ENCODE measurements around the gene KRT4. TPM values are rescaled to one million over a fixed set of nuclear protein-coding genes. Genes with fewer than 3 reads are reported as not detected.

KRT4 gene
- polyA plus RNA-seq, 2 of the 4 experiments (the other 2 are of a cell fraction): 2.1 to 12.8 TPM

GRCh38 chr12:52771505-52771904 is 42.4 kb downstream of the KRT4 start:
- FAIRE-seq: no peak

DNA sequence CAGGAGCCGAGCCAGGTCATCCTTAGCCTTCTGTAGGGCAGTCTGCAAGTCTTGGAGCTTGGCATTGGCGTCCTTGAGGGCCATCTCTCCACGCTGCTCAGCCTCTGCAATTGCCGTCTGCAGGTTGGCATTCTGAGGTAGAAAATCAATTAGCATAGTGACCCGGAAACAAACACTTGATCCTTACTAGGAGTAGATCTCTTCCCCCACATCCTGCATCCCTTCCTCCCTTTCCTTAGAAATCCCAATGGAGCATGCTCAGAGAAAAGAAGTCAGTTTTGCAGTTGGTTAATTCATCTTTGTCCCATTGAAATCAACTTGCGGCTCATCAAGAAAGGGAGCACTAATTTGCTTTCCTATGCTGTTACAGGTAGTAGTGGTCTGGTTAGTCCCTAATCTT is 42.8 kb downstream of the KRT4 start:
- H3K4me3 ChIP-seq: no peak overlapping the region
- WGBS (ENCODE audit: missing lambda C conversion rate): 65% methylated on average over 6 of the region's 6 CpGs
- ATAC-seq: no peak
- H3K9me3 ChIP-seq: no peaks in the 10 kb centered on the region
- FAIRE-seq: no peak
- H3K27ac ChIP-seq: no peak overlapping the region
- H3K4me1 ChIP-seq: no peaks in the 10 kb centered on the region
- POLR2A ChIA-PET: no interaction called here
- no peak overlapping the region for H3K4me2 ChIP-seq
- DNase-seq (ENCODE audit: low read depth in 1 of 2, low spot score in 1 of 2): no peak
- TF ChIP-seq NPAS2 (CRISPR knock-in tag; IDR thresholded peaks at IDR 0.05; ENCODE audit: borderline replicate concordance) (no peak), ESRRA (IDR thresholded peaks at IDR 0.05; ENCODE audit: borderline replicate concordance, low read length) (no peak), RFX5 (IDR thresholded peaks at IDR 0.05) (no peak), EP300 (IDR thresholded peaks at IDR 0.05) (no peak), JUN (IDR thresholded peaks at IDR 0.05) (no peak), ATOH8 (CRISPR knock-in tag; IDR thresholded peaks at IDR 0.05; ENCODE audit: low read depth) (no peak), EHMT2 (IDR thresholded peaks at IDR 0.05; ENCODE audit: low read depth) (no peak), ZNF302 (CRISPR knock-in tag; IDR thresholded peaks at IDR 0.05) (no peak), TFCP2L1 (CRISPR knock-in tag; IDR thresholded peaks at IDR 0.05) (no peak), HEYL (CRISPR knock-in tag; IDR thresholded peaks at IDR 0.05) (no peak), CHD4 (IDR thresholded peaks at IDR 0.05; ENCODE audit: borderline replicate concordance) (no peak), CBX8 (IDR thresholded peaks at IDR 0.05) (no peak)
- CTCF ChIA-PET: interaction anchor here (0.6 to 2.0 kb wide), 4 partner anchors 9 to 552 kb away, joined by 3 to 13 read pairs (median 4); no protein-coding TSS in a partner anchor

More at GRCh38 chr12:52771505-52771904, 42.4 kb downstream of the KRT4 start:
- Histone ChIP-seq H3K27ac (no peak overlapping the region), H3K9me3 (no peaks in the 10 kb centered on the region), H3K4me3 (no peak overlapping the region), H3K4me2 (no peak overlapping the region), H3K4me1 (no peaks in the 10 kb centered on the region)
- ATAC-seq (no peak), DNase-seq (ENCODE audit: low read depth in 1 of 2, low spot score in 1 of 2) (no peak)
- ChIA-PET CTCF (interaction anchor here (0.6 to 1.4 kb wide), 4 partner anchors 9 to 552 kb away, joined by 3 to 5 read pairs (median 4); no protein-coding TSS in a partner anchor), POLR2A (no interaction called here)
- no peak for TF ChIP-seq MAFK (IDR thresholded peaks at IDR 0.05; ENCODE audit: partially characterized antibody)
- WGBS (ENCODE audit: missing lambda C conversion rate): 58% methylated on average over 4 of the region's 4 CpGs

DNA sequence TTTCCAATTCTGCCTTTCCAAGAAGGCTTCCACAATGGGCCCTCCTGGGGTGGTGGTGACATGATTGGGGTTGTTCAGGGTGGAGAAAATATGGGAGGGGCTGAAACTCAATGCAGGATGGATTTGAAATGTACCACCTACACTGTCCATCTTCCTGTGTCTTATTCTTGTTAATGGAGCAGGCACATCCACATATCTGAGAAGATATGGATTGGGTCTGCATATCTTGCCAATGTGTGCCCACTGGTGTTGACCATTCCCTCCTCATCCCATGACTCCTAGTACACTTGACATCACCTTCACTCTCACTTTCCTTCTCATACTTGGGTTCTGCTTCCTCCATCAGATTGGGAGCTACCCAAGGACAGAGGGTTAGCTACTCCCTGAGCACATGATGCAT is 44.0 kb downstream of the KRT4 start:
- no peak overlapping the region for H3K4me2 ChIP-seq
- CTCF ChIA-PET: interaction anchor here (1.2 to 2.0 kb wide), 4 partner anchors 10 to 189 kb away, joined by 3 to 13 read pairs (median 3); no protein-coding TSS in a partner anchor
- H3K4me1 ChIP-seq: no peaks in the 10 kb centered on the region
- DNase-seq (ENCODE audit: low read depth in 1 of 2, low spot score in 1 of 2) (no peak), ATAC-seq (no peak), FAIRE-seq (no peak)
- no peak overlapping the region for H3K4me3 ChIP-seq
- no peak for TF ChIP-seq CHD2 (IDR thresholded peaks at IDR 0.05; ENCODE audit: low read length, partially characterized antibody)
- no peak overlapping the region for H3K27ac ChIP-seq
- H3K9me3 ChIP-seq: no peaks in the 10 kb centered on the region
- POLR2A ChIA-PET: no interaction called here

DNA sequence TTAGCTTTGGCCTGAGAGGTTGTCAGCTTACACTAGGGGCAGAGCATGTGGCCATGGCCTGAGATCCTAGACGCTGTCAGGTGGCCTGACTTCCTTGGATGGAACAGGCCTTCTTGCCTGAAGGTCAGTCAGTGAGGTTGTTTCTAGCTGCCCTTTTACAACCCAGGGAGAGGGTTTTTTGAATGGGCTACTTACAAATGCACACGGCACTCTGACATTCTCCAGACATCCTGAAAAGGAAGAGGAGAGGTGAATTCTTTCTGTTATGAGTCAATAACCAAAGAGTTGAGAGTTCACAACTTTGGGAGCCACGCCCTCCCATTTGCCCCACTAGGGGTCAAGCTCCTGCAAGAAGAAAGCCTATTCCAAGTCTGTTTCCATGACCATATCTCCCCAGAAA is 44.6 kb downstream of the KRT4 start:
- H3K27ac ChIP-seq: no peak overlapping the region
- ATAC-seq: no peak
- CTCF ChIA-PET: interaction anchor here (0.9 to 2.0 kb wide), 5 partner anchors 10 to 188 kb away, joined by 3 to 13 read pairs (median 3); no protein-coding TSS in a partner anchor
- WGBS (ENCODE audit: missing lambda C conversion rate): 55% methylated on average over 3 of the region's 3 CpGs
- H3K4me3 ChIP-seq: no peak overlapping the region
- no peak for FAIRE-seq
- DNase-seq (ENCODE audit: low read depth in 1 of 2, low spot score in 1 of 2): no peak
- no peaks in the 10 kb centered on the region for H3K9me3 ChIP-seq
- no peaks in the 10 kb centered on the region for H3K4me1 ChIP-seq
- POLR2A ChIA-PET: no interaction called here
- H3K4me2 ChIP-seq: no peak overlapping the region
- TF ChIP-seq FOXS1 (CRISPR knock-in tag; IDR thresholded peaks at IDR 0.05) (no peak), MAZ (IDR thresholded peaks at IDR 0.05; ENCODE audit: borderline replicate concordance, low read depth, low read length) (no peak), KDM1A (IDR thresholded peaks at IDR 0.05; ENCODE audit: low read depth) (no peak), PHF8 (IDR thresholded peaks at IDR 0.05; ENCODE audit: borderline replicate concordance, low read depth) (no peak), NPAS2 (CRISPR knock-in tag; IDR thresholded peaks at IDR 0.05; ENCODE audit: borderline replicate concordance) (no peak), NFE2L2 (conservative IDR thresholded peaks at IDR 0.05; ENCODE audit: low read length) (no peak), ZC3H11A (IDR thresholded peaks at IDR 0.05) (no peak), JUN (IDR thresholded peaks at IDR 0.05) (no peak), EHMT2 (IDR thresholded peaks at IDR 0.05; ENCODE audit: low read depth) (no peak), ZSCAN20 (CRISPR knock-in tag; IDR thresholded peaks at IDR 0.05) (no peak), FOSB (CRISPR knock-in tag; IDR thresholded peaks at IDR 0.05) (no peak), ZFP36 (IDR thresholded peaks at IDR 0.05; ENCODE audit: borderline replicate concordance, partially characterized antibody) (no peak)
- TF ChIP-seq, protein P1, sequence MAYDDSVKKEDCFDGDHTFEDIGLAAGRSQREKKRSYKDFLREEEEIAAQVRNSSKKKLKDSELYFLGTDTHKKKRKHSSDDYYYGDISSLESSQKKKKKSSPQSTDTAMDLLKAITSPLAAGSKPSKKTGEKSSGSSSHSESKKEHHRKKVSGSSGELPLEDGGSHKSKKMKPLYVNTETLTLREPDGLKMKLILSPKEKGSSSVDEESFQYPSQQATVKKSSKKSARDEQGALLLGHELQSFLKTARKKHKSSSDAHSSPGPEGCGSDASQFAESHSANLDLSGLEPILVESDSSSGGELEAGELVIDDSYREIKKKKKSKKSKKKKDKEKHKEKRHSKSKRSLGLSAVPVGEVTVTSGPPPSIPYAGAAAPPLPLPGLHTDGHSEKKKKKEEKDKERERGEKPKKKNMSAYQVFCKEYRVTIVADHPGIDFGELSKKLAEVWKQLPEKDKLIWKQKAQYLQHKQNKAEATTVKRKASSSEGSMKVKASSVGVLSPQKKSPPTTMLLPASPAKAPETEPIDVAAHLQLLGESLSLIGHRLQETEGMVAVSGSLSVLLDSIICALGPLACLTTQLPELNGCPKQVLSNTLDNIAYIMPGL (CRISPR knock-in tag; IDR thresholded peaks at IDR 0.05; ENCODE audit: borderline replicate concordance): no peak
- TF ChIP-seq, protein P2, sequence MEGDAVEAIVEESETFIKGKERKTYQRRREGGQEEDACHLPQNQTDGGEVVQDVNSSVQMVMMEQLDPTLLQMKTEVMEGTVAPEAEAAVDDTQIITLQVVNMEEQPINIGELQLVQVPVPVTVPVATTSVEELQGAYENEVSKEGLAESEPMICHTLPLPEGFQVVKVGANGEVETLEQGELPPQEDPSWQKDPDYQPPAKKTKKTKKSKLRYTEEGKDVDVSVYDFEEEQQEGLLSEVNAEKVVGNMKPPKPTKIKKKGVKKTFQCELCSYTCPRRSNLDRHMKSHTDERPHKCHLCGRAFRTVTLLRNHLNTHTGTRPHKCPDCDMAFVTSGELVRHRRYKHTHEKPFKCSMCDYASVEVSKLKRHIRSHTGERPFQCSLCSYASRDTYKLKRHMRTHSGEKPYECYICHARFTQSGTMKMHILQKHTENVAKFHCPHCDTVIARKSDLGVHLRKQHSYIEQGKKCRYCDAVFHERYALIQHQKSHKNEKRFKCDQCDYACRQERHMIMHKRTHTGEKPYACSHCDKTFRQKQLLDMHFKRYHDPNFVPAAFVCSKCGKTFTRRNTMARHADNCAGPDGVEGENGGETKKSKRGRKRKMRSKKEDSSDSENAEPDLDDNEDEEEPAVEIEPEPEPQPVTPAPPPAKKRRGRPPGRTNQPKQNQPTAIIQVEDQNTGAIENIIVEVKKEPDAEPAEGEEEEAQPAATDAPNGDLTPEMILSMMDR (IDR thresholded peaks at IDR 0.05): no peak
- TF ChIP-seq, protein P3, sequence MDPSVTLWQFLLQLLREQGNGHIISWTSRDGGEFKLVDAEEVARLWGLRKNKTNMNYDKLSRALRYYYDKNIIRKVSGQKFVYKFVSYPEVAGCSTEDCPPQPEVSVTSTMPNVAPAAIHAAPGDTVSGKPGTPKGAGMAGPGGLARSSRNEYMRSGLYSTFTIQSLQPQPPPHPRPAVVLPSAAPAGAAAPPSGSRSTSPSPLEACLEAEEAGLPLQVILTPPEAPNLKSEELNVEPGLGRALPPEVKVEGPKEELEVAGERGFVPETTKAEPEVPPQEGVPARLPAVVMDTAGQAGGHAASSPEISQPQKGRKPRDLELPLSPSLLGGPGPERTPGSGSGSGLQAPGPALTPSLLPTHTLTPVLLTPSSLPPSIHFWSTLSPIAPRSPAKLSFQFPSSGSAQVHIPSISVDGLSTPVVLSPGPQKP (IDR thresholded peaks at IDR 0.05; ENCODE audit: low read depth, low read length): no peak

Measured in A549 (cell line).